Measurements from ENCODE around the gene HDAC5.
A peak's percentile ranks its signal among the peaks of the same experiment; 100 is the strongest.

HDAC5 gene

GRCh38 chr17:44117351-44117750 is 6.1 kb downstream of the HDAC5 start:
- H3K27me3 ChIP-seq (ENCODE audit: insufficient read depth, poor library complexity, severe bottlenecking), result no peaks in the 10 kb centered on the region
- TF ChIP-seq GABPA (IDR thresholded peaks at IDR 0.05; ENCODE audit: low read depth) (no peak), POLR2AphosphoS5 (IDR thresholded peaks at IDR 0.05; ENCODE audit: low read depth) (no peak), SPI1 (IDR thresholded peaks at IDR 0.05; ENCODE audit: borderline replicate concordance, low read depth) (no peak)
- TF ChIP-seq, protein P1, sequence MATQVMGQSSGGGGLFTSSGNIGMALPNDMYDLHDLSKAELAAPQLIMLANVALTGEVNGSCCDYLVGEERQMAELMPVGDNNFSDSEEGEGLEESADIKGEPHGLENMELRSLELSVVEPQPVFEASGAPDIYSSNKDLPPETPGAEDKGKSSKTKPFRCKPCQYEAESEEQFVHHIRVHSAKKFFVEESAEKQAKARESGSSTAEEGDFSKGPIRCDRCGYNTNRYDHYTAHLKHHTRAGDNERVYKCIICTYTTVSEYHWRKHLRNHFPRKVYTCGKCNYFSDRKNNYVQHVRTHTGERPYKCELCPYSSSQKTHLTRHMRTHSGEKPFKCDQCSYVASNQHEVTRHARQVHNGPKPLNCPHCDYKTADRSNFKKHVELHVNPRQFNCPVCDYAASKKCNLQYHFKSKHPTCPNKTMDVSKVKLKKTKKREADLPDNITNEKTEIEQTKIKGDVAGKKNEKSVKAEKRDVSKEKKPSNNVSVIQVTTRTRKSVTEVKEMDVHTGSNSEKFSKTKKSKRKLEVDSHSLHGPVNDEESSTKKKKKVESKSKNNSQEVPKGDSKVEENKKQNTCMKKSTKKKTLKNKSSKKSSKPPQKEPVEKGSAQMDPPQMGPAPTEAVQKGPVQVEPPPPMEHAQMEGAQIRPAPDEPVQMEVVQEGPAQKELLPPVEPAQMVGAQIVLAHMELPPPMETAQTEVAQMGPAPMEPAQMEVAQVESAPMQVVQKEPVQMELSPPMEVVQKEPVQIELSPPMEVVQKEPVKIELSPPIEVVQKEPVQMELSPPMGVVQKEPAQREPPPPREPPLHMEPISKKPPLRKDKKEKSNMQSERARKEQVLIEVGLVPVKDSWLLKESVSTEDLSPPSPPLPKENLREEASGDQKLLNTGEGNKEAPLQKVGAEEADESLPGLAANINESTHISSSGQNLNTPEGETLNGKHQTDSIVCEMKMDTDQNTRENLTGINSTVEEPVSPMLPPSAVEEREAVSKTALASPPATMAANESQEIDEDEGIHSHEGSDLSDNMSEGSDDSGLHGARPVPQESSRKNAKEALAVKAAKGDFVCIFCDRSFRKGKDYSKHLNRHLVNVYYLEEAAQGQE (IDR thresholded peaks at IDR 0.05; ENCODE audit: insufficient replicate concordance, low read depth), result no peak
- TF ChIP-seq, protein P2, sequence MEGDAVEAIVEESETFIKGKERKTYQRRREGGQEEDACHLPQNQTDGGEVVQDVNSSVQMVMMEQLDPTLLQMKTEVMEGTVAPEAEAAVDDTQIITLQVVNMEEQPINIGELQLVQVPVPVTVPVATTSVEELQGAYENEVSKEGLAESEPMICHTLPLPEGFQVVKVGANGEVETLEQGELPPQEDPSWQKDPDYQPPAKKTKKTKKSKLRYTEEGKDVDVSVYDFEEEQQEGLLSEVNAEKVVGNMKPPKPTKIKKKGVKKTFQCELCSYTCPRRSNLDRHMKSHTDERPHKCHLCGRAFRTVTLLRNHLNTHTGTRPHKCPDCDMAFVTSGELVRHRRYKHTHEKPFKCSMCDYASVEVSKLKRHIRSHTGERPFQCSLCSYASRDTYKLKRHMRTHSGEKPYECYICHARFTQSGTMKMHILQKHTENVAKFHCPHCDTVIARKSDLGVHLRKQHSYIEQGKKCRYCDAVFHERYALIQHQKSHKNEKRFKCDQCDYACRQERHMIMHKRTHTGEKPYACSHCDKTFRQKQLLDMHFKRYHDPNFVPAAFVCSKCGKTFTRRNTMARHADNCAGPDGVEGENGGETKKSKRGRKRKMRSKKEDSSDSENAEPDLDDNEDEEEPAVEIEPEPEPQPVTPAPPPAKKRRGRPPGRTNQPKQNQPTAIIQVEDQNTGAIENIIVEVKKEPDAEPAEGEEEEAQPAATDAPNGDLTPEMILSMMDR (IDR thresholded peaks at IDR 0.05; ENCODE audit: insufficient read depth, low read length), result no peak

DNA sequence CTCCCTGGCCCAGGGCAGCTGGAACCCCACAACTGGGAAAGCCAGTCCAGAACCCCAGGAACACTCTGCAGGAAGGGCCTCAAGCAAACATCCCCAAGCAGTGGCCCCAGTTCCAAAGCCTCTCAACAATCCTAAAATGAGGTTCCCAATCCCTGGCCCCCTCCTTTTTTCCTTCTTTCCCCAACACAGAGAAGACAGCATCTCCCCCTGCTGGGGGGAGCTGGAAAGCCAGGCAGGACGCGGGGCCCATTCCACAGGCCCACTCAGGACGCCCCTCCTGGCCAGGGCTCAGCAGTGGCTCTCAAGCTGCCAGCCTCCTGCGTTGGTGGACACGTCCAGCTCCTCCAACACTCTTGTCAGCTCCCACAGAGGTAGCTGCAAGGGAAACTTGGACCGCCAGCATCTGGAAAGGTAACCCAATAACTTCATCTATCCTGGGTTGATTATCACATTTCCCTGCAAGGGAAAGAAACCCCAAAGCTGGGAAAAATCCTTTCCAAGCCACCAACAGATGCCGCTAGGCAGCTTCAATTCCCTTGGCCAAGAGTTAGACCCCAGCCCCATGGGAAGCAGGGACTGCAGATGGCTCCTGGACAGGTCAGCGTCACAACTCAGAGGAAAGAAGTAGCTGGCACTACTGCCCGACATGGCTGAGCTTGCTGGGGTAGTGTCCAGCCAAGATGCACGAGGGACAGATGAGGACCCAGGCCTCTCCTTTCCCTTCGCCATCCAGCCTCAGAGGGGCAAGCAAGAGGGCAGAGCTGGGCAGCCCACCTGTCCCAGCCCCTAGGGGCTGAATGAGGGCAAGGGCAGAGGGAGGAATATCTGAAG is 7.6 kb downstream of the HDAC5 start:
- TF ChIP-seq, protein P2 (IDR thresholded peaks at IDR 0.05; ENCODE audit: insufficient read depth, low read length), result peak; percentile 44
- TF ChIP-seq POLR2AphosphoS5 (IDR thresholded peaks at IDR 0.05; ENCODE audit: low read depth), result no peak
- no peaks in the 10 kb centered on the region for H3K27me3 ChIP-seq (ENCODE audit: insufficient read depth, poor library complexity, severe bottlenecking)
- H3K4me3 ChIP-seq (replicated peaks; ENCODE audit: insufficient read depth, low read length), result no peak overlapping the region
- no peak overlapping the region for H3K27ac ChIP-seq (replicated peaks)
- peak in 1 of 2 experiments; percentile 37 for DNase-seq (ENCODE audit: low read depth in 1 of 2, low spot score in 1 of 2)

More at GRCh38 chr17:44117351-44117750, 6.1 kb downstream of the HDAC5 start:
- H3K4me3 ChIP-seq (replicated peaks; ENCODE audit: insufficient read depth, low read length), result no peak overlapping the region
- no peak overlapping the region for H3K27ac ChIP-seq (replicated peaks)
- DNase-seq (ENCODE audit: low read depth in 1 of 2, low spot score in 1 of 2), result no peak

DNA sequence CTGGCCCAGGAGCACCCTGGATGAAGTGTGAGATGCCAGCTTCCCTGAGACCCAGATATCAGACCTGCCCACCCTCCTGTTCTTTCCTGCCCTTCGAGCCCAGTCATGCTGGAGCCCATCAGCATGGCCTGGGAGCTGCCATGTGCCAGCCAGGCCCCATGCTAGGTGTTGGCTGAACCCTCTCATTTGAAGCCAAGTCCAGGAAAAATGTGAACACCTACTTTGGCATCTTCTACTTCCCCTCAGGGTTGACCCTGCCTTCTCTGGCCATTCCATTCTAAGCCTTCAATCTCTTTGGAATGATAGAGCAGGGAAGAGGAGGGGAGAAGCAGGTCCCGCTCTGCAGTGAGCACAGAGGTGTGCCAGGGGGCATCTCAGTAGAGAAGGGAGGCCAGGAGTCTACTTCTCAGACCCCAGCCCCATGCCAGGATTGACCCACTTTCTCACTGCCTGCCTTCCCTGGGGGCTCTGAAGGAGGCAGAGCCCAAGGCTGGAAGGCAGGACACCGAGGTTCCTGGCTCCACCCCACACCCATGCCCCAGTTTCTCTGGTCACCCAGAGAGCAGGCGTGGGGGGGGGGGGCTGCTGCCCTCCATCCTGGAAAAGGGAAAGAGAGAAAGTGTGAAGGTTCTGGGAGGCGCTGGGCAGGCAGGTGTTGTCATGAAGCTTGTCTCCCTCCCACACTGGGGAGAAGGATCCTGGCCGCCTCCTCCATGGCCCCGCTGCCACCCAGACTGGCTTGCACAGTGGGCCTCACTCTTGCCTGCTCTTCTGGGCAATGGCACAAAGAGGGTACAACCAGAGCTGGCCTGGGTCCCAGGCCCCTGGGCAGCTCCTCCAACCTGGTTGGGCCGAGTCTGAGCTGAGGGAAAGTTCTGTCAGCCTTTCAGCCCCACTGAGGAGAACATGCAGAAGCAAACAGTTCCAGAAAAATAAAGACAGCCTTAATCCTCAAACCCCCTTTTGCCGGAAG is 9.3 kb downstream of the HDAC5 start:
- H3K27ac ChIP-seq (replicated peaks), result no peak overlapping the region
- no peak for DNase-seq (ENCODE audit: low read depth in 1 of 2, low spot score in 1 of 2)
- no peaks in the 10 kb centered on the region for H3K27me3 ChIP-seq (ENCODE audit: insufficient read depth, poor library complexity, severe bottlenecking)
- H3K4me3 ChIP-seq (replicated peaks; ENCODE audit: insufficient read depth, low read length), result no peak overlapping the region
- no peak for TF ChIP-seq POLR2AphosphoS5 (IDR thresholded peaks at IDR 0.05; ENCODE audit: low read depth)

DNA sequence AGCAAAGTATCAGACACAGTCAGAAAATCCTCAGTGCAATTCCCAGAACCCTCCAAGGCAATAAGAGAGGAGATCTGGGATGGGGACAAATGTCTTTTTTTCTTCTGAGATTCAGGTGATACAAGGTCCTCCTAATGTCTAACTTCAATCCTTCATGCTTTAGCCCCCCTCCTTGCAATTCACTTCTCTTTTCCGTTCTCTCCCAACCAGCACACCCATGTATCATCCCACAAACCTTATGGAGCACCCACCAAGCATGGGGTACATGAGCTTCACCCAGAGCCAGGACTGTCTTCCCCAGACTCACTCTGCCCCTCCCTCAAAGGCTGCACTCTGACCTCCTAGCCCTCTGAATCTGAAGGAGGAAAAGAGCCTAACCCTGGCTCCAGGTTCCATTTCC is 10.1 kb downstream of the HDAC5 start:
- no peak for DNase-seq (ENCODE audit: low read depth in 1 of 2, low spot score in 1 of 2)
- Histone ChIP-seq H3K27me3 (ENCODE audit: insufficient read depth, poor library complexity, severe bottlenecking) (no peaks in the 10 kb centered on the region), H3K27ac (replicated peaks) (no peak overlapping the region), H3K4me3 (replicated peaks; ENCODE audit: insufficient read depth, low read length) (no peak overlapping the region)
- TF ChIP-seq, protein P1 (IDR thresholded peaks at IDR 0.05; ENCODE audit: insufficient replicate concordance, low read depth), result no peak
- TF ChIP-seq, protein P2 (IDR thresholded peaks at IDR 0.05; ENCODE audit: insufficient read depth, low read length), result no peak
- TF ChIP-seq POLR2AphosphoS5 (IDR thresholded peaks at IDR 0.05; ENCODE audit: low read depth) (no peak), SPI1 (IDR thresholded peaks at IDR 0.05; ENCODE audit: borderline replicate concordance, low read depth) (no peak), GABPA (IDR thresholded peaks at IDR 0.05; ENCODE audit: low read depth) (no peak)
